GM21526 (cell line): ENCODE data around the gene IGF1R.

ENCODE experiments used
- ATAC-seq: cut with Tn5 transposase; IDR thresholded peaks from one replicate; pipeline ENCODE4 v1.9.1; 2021; ENCODE audit warnings: moderate library complexity; ENCODE audit not compliant: unreplicated experiment, low FRiP score

Gene IGF1R

DNA sequence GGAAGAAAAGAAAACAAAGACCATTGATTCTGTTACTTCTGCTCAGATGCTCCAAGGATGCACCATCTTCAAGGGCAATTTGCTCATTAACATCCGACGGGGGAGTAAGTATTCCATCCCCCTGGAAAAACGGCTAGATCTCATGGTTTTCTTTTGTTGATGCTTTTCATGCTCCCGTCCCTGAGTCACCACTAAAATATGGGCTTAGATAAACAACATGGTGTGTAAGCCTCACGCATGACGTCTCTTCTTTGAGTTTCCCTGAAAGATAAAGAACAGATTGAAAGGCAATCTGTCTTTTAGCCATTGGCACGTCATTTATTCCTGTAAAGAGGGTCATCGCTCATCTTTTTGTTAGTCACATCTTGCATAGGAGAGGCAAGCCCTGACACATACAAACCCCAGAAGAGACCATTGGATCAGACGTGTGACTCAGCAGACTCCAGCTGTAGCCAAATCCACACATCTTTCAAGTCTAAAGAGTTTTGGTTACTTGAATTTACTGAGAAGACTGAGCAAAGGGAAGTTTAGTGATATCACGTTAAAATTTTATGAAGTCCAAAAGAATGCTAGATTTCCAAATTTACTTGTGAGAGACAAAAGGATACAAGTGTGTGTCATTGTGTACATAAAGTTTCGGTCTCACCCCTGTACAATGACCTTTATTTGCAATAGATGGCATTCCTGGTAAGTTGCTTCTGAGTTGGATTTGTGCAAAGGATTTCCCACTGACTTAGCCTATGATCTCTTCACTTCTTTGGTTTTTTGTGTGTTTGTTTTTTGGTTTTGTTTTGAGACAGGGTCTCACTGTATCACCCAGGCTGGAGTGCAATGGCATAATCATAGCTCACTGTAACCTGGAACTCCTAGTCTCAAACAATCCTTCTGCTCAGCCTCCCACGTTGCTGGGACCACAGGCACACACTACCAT is 248.7 kb downstream of the IGF1R start:
- ATAC-seq: no peak

DNA sequence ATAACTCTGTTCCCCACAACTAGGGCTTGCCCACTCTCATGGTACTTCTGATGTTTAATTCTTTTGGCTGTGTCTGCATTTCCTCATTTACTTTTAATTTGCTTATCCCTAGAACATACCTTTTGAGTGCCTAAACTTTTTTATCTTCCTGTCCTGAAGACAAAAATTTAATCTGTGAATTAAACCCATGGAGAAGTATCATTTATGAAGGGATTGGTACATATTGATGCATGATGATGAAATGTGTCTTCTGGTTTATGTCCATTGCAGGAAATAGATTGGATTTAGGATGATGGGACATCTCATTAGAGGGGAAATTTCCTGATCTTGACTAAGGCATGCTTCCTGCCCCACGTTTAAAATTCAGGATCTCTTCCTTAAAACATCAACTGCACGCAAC is 249.8 kb downstream of the IGF1R start:
- ATAC-seq: no peak

DNA sequence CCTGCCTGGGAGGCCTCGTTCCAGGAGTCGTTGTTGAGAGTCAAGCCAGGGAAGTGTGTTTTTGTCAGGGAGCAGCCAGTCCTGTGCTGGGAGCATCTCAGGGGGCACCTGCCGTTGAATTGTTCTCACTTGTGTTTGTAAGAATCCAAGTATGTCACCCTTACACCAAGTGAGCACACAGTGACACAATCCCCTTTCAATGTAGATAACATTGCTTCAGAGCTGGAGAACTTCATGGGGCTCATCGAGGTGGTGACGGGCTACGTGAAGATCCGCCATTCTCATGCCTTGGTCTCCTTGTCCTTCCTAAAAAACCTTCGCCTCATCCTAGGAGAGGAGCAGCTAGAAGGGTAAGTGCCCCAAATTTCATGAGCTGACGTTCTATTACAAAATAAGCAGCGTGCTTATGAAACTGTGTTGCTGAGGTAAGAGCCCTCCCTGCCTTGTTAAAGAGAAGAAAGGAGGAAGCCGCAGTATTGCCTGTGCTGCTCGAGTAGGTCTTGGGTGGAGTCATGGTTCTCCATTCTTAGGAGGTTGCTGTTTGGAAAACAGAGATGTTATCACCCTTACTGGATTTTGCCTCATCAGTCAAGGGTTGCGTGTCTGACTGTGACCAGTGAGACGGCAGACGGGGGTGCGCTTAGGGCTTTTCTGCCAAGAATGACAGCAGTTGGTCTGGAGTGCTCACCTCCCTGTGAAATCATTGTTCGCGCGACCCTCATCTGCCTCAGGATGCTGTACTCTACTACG is 251.1 kb downstream of the IGF1R start:
- no peak for ATAC-seq

DNA sequence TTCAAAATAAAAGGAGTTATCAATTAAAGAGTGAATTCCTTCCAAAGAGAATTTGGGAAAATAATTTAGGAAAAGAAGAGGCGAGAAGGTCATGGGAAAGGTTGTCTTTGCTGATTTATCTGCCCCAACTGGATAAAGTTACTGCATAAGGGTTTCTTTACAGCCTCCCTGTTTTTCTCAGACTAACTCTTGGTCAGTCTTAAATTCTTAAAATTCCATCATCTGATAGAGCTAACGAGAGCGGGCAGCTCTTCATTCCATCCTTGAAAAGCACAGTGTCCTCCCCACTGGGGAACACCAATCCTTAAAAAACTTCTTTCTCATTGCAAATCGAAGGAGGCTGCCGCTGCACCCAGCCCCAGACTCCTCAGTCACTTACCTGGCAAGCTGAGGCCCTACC is 252.0 kb downstream of the IGF1R start:
- ATAC-seq: no peak

DNA sequence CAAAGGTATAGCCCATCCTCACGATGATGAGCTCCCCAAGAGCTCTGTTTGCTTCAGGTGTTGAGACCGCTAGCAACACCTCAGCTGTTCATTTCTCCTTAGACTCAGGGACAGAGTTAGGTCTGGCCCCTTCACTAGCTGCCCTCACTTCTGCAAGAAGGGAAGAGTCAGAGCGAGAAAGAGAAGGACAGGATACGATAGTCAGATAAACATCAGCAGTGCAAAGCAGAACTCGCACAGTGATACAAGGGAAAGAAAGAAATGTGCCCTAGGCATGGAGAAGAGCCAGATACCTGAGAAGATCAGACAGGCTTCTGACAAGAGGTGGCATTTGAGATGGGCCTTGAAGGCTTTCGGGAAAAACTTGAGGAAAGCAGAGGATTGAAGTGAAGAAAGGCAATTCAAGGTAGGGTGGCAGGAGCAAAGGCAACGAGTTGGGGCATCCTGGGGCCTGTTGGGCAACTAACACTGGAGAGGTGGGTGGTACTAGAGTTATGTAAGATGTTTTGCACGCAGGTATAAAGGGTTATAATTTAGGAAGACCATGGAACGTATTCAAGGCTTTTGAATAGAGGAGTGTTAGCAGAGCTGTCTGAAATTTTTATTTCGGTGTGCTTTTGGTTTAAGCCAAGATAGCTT is 253.2 kb downstream of the IGF1R start:
- no peak for ATAC-seq

DNA sequence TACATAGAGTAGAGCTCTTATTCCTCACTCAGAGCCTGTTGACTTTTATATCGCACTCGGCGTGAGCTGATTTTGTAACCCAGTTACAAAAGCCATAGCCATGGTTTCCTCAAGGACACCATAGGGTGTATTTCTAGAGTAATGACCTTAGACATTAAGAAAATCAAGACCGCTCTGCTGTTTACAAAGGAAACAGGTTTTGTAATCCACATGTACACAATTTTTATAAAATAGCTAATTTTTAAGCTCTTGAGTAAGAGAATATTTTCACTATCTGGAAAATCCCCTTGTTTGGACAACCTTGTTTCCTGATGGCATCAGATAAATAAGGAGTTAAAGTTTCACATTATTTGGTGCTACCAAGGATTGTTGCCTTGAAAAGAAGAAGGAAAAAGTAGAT is 254.6 kb downstream of the IGF1R start:
- no peak for ATAC-seq

DNA sequence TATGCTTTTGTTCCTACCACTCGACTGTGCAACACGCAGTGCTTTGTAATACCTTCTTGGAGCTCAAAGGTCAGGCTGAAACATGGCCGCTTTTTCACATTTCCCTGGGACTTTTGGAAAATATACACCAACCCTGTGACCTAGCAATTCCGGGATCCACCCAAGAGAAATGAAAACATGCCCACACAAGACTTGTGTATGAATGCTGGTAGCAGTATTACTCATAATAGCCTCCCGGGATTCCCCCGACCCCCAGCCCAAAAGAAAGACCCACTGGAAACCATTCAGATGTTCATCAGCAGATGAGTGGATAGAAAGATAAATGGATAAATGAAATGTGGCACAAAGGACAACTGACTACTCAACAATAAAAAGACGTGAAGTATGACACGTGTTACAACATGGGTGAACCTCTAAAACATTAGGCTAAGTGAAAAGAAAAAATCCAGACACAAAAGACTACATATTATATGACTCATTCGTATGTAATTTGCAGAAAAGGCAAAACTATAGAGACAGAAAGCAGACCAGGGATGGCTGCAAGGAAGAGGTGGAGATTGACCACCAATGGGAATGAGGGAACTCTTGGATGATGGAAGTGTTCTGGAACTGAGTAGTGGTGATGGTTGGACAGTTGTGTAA is 255.2 kb downstream of the IGF1R start:
- no peak for ATAC-seq

DNA sequence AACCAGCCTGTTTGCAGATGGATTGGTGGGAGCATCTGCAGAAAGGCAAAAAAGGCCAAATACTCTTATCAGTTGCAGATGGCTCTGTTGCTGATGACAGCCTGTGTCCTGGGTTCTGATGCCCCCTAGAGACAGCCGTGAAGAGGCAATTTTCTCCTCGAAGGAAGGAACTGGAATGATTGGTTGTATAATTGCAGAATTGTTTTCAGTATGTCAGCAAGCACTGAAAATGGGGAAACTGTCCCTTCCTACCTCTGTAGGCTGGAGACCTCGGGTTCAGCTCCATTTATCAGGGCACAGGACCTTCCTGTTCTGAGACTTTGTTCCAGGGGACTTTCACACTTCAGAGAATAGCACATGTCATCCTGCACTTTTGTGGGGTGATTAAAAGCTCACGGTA is 256.2 kb downstream of the IGF1R start:
- no peak for ATAC-seq

DNA sequence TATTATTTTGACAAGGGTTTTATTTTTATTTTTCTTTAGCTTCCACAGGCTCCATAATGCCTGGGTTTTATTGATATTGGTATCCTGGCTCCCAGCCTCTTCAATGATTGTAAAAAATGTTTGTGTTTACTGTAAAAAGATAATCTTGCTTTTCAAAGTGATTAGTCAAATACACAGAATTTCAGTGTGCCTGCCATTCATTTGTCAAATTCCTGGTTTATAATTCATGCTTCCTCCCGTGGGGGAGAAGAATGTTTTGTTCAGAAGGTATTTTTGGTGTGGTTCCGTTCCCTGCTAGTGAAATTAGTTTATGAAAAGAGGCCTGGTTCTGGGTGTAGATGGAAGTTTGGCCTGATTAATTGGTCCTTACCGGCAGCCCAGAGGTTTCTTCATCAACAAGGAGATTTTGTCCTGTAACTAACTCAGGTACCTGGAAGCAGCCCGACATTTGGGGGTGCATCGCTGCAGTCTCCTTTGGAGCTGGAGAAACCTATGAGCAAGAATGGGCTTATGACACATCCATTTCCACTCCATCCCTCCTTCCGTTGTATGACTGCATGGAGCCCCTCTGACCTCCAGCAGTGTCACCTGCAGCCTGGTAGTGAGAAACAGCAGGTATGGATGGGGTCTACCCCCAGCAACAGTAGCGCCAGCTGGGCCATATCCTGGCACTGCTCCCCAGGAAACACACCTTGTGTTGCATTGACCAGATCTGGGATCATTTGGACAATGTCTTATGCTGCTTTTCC is 257.8 kb downstream of the IGF1R start:
- no peak for ATAC-seq

DNA sequence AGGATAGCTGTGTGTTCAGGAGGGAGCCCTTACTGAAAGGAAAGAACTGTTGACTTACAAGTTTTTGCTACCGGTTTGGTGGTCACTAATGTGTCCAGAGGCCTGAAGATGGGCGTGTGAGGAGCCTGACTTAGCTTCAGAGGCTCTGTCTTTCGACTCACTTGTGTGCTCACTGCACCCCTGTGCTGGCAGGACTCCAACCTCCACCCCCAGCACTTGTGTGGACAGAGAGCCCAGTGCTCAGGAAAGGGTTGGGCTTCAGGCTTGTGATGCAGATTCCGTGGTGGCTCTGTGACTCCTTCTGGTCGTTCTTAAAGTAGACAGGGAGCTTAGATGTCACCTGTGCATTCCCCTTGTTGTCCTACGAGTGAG is 258.4 kb downstream of the IGF1R start:
- no peak for ATAC-seq

DNA sequence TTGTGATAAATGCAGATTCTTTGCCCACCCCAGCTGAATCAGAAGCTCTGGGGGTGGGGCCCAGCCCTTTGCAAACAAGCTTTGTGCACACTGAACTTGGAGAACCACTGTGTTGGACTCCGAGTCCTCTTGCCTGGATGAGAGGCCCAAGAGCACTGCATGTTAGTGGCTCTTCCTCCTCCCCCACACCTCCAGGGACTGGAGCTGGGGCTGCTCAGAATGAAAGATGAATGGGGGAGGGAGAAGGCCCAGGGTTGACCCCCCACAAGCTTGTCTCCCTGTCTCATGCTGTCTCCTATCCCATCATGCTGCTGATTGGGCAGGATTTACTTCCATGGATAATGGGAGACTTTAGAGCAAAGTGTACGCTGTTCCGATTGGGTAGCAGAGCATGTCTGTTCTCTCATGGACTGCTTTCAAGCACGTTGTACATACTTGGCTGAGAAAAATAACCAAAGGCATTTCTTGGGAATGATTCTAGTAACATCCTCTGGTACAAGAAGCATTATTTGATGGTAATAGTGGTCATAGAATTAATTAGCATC is 259.7 kb downstream of the IGF1R start:
- ATAC-seq: no peak

DNA sequence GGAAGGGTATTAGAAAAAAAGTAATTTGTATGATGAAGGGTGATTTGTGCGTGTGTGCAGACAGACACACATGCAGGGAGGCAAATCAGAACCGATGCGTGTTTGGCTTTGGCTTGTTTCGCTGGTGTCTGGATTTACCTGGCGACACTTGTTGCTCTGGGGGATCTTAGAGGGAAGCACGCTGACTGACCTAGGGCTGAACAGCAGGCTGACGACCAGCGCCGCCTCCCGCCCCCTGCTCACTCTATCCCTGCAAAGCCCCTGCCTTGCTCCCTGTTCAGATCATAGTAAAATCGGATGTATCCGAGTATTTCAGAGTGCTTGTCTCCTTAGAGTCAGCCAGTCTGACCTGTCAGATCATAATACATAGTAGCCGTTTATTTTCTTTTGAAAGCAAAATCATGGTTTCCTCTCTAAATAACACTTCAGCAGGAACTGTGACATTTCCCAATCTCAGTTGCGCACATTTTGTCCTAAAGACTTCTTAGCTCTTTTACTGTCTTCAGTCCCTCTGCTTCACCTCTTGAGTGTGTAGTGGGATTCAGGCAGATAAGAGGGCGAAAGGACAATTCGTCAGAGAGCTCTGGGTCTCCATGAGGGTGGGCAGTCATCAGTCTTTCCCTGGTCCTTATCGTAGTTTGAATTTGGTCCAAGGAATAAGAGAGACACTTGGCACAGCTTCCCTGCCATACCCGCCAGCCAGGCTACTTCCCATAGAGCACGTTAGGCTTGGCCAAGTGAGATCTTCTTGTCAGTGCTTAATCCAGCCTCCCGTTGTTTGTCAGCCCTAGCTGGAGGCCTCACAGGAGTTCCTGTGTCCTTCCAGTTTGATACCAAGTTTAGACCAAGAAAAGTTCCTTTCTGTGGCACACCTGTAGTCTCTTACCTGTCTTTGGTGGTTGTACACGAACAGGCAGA is 261.9 kb downstream of the IGF1R start:
- no peak for ATAC-seq

DNA sequence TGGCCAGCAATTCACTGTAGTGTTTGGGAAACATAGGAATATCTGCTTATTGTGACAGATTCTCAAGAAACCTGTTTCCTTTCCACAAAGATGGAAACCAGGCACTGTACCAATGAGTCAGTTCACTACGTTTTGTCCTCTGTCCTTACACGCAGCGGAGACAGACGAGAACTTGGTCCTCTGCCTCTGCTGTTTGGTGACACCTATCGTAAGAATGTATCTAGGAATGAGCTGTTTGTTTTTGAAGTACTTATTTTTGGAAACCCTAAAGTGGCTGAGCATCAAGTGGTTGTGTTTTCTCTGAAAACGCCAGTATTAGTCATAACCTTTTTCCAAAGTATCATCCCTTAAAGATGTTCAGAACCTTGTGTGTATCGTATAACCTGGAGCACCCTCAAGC is 266.3 kb downstream of the IGF1R start:
- no peak for ATAC-seq

DNA sequence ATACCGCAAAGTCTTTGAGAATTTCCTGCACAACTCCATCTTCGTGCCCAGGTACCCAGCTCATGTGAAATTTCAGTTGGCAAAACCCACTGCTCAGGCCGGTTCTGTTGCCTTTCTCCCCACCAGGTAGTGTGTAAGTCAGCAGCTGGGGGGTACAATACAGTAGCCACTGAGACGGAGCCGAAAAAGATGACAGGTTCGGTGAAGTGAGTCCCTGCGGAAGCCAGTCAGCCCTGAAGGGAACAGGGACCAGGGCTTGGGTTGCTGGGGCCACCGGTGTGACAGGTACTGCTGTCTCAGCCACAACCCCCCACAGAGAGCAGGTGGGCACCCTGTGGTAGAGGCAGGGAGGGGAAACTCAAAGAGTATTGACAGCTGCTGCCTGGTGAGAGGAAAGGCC is 268.5 kb downstream of the IGF1R start:
- ATAC-seq: no peak

DNA sequence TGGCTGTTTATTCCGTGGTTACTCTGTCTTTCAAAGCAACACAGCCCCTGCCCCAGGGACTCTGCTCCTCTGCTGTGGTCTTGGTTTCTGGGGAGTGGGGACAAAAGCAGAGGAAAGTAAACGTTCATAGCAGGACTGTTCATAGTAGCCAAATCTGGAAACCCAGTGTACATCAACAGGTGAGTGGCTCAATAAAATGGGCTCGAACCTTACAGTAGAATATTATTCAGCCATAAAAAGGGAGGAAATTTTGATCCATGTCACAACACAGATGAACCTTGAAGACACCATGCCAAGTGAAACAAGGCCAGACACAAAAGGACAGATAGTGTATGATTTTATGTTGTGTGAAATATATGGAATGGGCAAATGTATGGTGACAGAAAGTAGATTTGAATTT is 269.1 kb downstream of the IGF1R start:
- ATAC-seq: no peak

DNA sequence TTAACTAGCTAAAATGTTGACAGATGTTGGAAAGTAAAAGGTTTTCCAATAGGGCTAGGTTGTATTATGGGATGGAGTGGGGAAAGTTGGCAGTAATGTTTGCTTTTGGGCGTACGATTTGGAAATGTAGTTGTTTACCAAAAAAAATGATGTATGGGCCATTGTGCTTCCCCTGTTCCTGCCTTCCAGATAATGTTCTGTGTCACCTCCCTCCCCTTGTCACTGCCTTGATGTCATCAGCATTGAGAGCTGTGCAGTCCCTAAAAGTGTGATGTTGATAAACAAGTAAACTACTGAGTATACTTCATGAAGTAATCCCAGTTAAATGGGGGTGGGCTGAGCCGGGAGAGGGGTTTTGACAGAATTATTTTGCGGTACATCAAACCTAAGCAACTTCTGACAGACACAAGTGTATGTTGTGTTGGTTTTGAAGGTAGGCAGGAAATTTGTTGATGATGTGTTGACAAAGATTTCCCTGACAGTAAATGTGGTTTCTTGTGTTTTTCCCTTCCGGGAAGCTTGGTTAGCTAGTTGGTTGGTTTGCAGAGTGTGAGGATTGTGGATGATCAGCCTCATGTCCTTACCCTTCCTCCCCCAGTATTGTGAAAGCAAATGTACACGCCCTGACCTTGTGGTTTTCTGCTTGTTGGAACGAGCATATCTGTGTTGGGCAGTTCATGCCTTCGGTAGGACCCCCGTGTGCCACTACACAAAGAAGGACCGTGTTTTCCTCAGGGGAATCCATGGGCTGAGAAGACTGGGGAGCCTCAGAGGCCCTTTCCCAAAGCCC is 271.9 kb downstream of the IGF1R start:
- ATAC-seq: no peak

DNA sequence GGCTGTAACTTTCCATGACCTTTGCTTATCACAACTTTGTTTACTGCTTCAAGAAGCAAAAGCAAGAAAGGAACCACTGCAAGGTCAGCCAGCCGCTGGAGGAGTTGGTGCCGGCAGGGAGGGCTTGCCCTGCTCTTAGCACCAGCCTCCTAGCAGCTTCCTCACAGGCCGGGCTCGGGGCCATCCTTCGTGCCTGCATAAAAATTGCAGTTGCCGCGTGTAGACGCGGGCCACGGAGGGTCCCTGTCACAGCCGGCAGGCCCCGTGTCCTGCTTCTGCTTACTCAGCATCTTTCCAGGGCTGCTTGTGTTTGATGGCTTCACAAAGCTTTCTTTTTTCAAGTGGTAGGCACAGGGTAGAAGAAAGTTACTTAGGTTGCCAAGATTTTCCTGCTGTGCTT is 274.8 kb downstream of the IGF1R start:
- no peak for ATAC-seq

DNA sequence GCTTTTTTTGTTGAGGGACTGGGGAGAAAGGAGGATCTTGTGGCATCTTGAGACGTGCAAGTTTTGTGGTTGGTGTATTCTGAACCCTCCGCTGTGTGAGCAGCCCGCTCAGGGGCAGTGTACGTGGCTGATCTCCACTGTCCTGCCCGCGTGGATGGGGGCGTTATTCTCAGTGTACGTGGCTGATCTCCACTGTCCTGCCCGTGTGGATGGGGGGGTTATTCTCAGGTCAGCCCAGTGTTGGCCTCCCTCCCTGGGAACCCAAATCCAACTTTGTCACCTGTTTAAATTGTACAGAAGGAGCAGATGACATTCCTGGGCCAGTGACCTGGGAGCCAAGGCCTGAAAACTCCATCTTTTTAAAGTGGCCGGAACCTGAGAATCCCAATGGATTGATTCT is 275.2 kb downstream of the IGF1R start:
- ATAC-seq: no peak
